HEK293 (cell line): ENCODE results near the gene NSD1.

ENCODE experiments used
- CTCF ChIA-PET: fragments of 350-600 bp; formaldehyde crosslinking; extraction: SDS; loops from one replicate; lab custom pipeline; 2021; ENCODE audit warnings: antibody characterized with exemption; lab: Yijun Ruan, JAX
- POLR2A ChIA-PET: fragments of 300-600 bp; formaldehyde crosslinking; extraction: SDS; loops from one replicate; lab custom pipeline; 2020; ENCODE audit warnings: antibody characterized with exemption, inconsistent platforms; lab: Yijun Ruan, JAX
- H3K27ac ChIP-seq: fragments of 200-500 bp; sonication (Bioruptor generic); 2 replicates; pipeline ENCODE4 v1.5.1; 2014; ENCODE audit warnings: low read depth, low read length, control low read depth, inconsistent platforms; ENCODE audit errors: extremely low read depth
- H3K36me3 ChIP-seq, 2 experiments: fragments of 200-500 bp in 1 of 2; sonication (Bioruptor generic) in 1 of 2; 1 replicate in 1 of 2; 2 replicates in 1 of 2; pipeline ENCODE4 v1.5.1; 2014 to 2017; ENCODE audit warnings: inconsistent platforms in 2 of 2, low read length in 2 of 2; ENCODE audit not compliant: control insufficient read depth in 2 of 2, insufficient read depth in 1 of 2
- H3K4me1 ChIP-seq: fragments of 200-500 bp; sonication (Bioruptor generic); 2 replicates; pipeline ENCODE4 v1.5.1; 2014; ENCODE audit warnings: mild to moderate bottlenecking, low read length, inconsistent platforms; ENCODE audit not compliant: control insufficient read depth, insufficient read depth
- H3K4me3 ChIP-seq: 2 replicates; pipeline ENCODE4 v1.5.1; 2011; ENCODE audit warnings: low read depth, mild to moderate bottlenecking, control low read depth, low read length, moderate library complexity
- H3K9me3 ChIP-seq: fragments of 200-500 bp; sonication (Bioruptor generic); 2 replicates; pipeline ENCODE4 v1.5.1; 2014; ENCODE audit warnings: low read depth, low read length, inconsistent platforms; ENCODE audit not compliant: control insufficient read depth, insufficient read depth
- EGR2 ChIP-seq: fragments of 450-650 bp; formaldehyde crosslinking; IDR thresholded peaks from 2 replicates; pipeline ENCODE4 v1.5.1; 2016; ENCODE audit warnings: low read depth, missing biosample characterization, missing genetic modification characterization
- GLIS1 ChIP-seq: fragments of 450-650 bp; formaldehyde crosslinking; IDR thresholded peaks from 2 replicates; pipeline ENCODE4 v1.5.1; 2016; ENCODE audit warnings: missing biosample characterization, missing genetic modification characterization
- GLIS2 ChIP-seq: fragments of 450-650 bp; formaldehyde crosslinking; IDR thresholded peaks from 2 replicates; pipeline ENCODE4 v1.5.1; 2016; ENCODE audit warnings: missing biosample characterization, missing genetic modification characterization
- OVOL3 ChIP-seq: fragments of 450-650 bp; formaldehyde crosslinking; IDR thresholded peaks from 2 replicates; pipeline ENCODE4 v1.5.1; 2016; ENCODE audit warnings: missing biosample characterization, missing genetic modification characterization
- ZFHX2 ChIP-seq: fragments of 450-650 bp; formaldehyde crosslinking; conservative IDR thresholded peaks from 2 replicates; pipeline ENCODE4 v1.5.1; 2016; ENCODE audit warnings: missing biosample characterization, missing genetic modification characterization
- ZNF132 ChIP-seq: fragments of 450-650 bp; formaldehyde crosslinking; IDR thresholded peaks from 2 replicates; pipeline ENCODE4 v1.5.1; 2017; ENCODE audit warnings: missing biosample characterization, missing genetic modification characterization, borderline replicate concordance
- ZNF202 ChIP-seq: fragments of 450-650 bp; formaldehyde crosslinking; IDR thresholded peaks from 2 replicates; pipeline ENCODE4 v1.5.1; 2016; ENCODE audit warnings: missing biosample characterization, missing genetic modification characterization, borderline replicate concordance
- ZNF23 ChIP-seq: fragments of 450-650 bp; formaldehyde crosslinking; IDR thresholded peaks from 2 replicates; pipeline ENCODE4 v1.5.1; 2016; ENCODE audit warnings: missing biosample characterization, missing genetic modification characterization, borderline replicate concordance
- ZNF513 ChIP-seq: fragments of 450-650 bp; IDR thresholded peaks from 2 replicates; pipeline ENCODE4 v1.5.1; 2018; ENCODE audit warnings: missing biosample characterization, missing genetic modification characterization
- ZNF548 ChIP-seq: fragments of 450-650 bp; formaldehyde crosslinking; IDR thresholded peaks from 2 replicates; pipeline ENCODE4 v1.5.1; 2016; ENCODE audit warnings: missing biosample characterization, missing genetic modification characterization
- ZNF768 ChIP-seq: fragments of 450-650 bp; formaldehyde crosslinking; IDR thresholded peaks from 2 replicates; pipeline ENCODE4 v1.5.1; 2018; ENCODE audit warnings: missing biosample characterization, mild to moderate bottlenecking, missing genetic modification characterization
- TF ChIP-seq, protein P1 (sequence below): fragments of 450-650 bp; formaldehyde crosslinking; IDR thresholded peaks from 2 replicates; pipeline ENCODE4 v1.5.1; 2016; ENCODE audit warnings: missing biosample characterization, missing genetic modification characterization

NSD1 gene

GRCh38 chr5:177095088-177095669, 38.4 kb upstream of the NSD1 start:
- Histone ChIP-seq H3K4me3 (no peak overlapping the region), H3K9me3 (no peaks in the 10 kb centered on the region), H3K4me1 (no peaks in the 10 kb centered on the region), H3K27ac (no peak overlapping the region), H3K36me3 (peaks cover 0 to 3% of the 10 kb centered on the region in 2 experiments; a peak in 1 of 3 replicates)
- TF ChIP-seq ZNF23 (tag by site-specific recombination): no peak
- TF ChIP-seq ZNF132 (tag by site-specific recombination): no peak
- no peak for TF ChIP-seq ZNF548 (tag by site-specific recombination)
- no peak for TF ChIP-seq ZFHX2 (tag by site-specific recombination)
- TF ChIP-seq GLIS1 (tag by site-specific recombination): no peak
- no peak for TF ChIP-seq OVOL3 (tag by site-specific recombination)
- TF ChIP-seq ZNF768: 0 out of 2 replicates have a peak, but pooled peaks have one; percentile 18
- POLR2A ChIA-PET: no interaction called here
- CTCF ChIA-PET: interaction anchor here (0.5 to 1.5 kb wide), 3 partner anchors 17 to 1376 kb away, joined by 3 to 5 read pairs (median 4); no protein-coding TSS in a partner anchor

GRCh38 chr5:177096162-177097015, 37.2 kb upstream of the NSD1 start:
- H3K27ac ChIP-seq: no peak overlapping the region
- no peak overlapping the region for H3K4me3 ChIP-seq
- TF ChIP-seq, protein P1, sequence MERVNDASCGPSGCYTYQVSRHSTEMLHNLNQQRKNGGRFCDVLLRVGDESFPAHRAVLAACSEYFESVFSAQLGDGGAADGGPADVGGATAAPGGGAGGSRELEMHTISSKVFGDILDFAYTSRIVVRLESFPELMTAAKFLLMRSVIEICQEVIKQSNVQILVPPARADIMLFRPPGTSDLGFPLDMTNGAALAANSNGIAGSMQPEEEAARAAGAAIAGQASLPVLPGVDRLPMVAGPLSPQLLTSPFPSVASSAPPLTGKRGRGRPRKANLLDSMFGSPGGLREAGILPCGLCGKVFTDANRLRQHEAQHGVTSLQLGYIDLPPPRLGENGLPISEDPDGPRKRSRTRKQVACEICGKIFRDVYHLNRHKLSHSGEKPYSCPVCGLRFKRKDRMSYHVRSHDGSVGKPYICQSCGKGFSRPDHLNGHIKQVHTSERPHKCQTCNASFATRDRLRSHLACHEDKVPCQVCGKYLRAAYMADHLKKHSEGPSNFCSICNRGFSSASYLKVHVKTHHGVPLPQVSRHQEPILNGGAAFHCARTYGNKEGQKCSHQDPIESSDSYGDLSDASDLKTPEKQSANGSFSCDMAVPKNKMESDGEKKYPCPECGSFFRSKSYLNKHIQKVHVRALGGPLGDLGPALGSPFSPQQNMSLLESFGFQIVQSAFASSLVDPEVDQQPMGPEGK: no peak
- TF ChIP-seq ZNF513 (tag by site-specific recombination) (peak; percentile 98), ZNF202 (tag by site-specific recombination) (no peak), GLIS2 (tag by site-specific recombination) (peak; percentile 44; the same call in 1 of the 2 replicates), EGR2 (tag by site-specific recombination) (0 out of 2 replicates have a peak, but pooled peaks have one; percentile 28), ZFHX2 (tag by site-specific recombination) (0 out of 2 replicates have a peak, but pooled peaks have one; percentile 15)
- ChIA-PET CTCF (interaction anchor here (0.7 to 3.2 kb wide), 3 partner anchors 10 to 91 kb away, joined by 3 to 17 read pairs (median 3); partner anchors contain the start of gene FGFR4), POLR2A (no interaction called here)
- H3K36me3 ChIP-seq: peaks cover 0 to 3% of the 10 kb centered on the region in 2 experiments; a peak in 1 of 3 replicates
- no peaks in the 10 kb centered on the region for H3K9me3 ChIP-seq
- H3K4me1 ChIP-seq: no peaks in the 10 kb centered on the region

DNA sequence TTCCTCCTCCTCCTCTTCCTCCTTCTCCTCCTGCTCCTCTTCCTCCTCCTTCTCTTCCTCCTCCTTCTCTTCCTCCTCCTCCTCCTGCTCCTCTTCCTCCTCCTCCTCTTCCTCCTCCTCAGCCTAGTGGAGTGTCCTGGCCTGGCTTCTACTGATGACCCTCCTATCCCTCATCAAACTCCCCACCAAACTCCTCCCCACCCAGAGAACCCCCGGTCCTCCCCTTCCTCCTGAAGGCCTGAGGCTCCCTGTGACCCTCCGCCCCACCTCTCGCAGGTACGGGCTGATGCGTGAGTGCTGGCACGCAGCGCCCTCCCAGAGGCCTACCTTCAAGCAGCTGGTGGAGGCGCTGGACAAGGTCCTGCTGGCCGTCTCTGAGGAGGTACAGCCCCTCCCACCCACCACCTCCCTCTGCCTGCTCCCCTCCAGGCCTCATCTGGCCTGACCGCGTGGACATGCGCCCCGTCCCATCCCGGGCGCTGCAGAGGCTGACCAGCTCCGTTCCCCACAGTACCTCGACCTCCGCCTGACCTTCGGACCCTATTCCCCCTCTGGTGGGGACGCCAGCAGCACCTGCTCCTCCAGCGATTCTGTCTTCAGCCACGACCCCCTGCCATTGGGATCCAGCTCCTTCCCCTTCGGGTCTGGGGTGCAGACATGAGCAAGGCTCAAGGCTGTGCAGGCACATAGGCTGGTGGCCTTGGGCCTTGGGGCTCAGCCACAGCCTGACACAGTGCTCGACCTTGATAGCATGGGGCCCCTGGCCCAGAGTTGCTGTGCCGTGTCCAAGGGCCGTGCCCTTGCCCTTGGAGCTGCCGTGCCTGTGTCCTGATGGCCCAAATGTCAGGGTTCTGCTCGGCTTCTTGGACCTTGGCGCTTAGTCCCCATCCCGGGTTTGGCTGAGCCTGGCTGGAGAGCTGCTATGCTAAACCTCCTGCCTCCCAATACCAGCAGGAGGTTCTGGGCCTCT, 36.3 kb upstream of the NSD1 start:
- H3K9me3 ChIP-seq: no peaks in the 10 kb centered on the region
- TF ChIP-seq OVOL3 (tag by site-specific recombination) (no peak), ZNF513 (tag by site-specific recombination) (peak; percentile 61)
- H3K4me1 ChIP-seq: no peaks in the 10 kb centered on the region
- POLR2A ChIA-PET: interaction anchor here (0.7 kb wide), 1 partner anchor 218 kb away, joined by 4 read pairs; no protein-coding TSS in a partner anchor
- CTCF ChIA-PET: interaction anchor here (0.5 to 3.2 kb wide), 5 partner anchors 11 to 736 kb away, joined by 3 to 17 read pairs (median 4); partner anchors contain the start of gene FGFR4
- H3K4me3 ChIP-seq: no peak overlapping the region
- no peak overlapping the region for H3K27ac ChIP-seq
- peaks cover 0 to 3% of the 10 kb centered on the region in 2 experiments; a peak in 1 of 3 replicates for H3K36me3 ChIP-seq
